Activated gamma-delta T cell (primary cell): ENCODE measurements around the gene KCNMA1.

Experiments used
- DNase-seq: peaks from one replicate; lab custom pipeline; 2025; lab: John Stamatoyannopoulos, UW

The KCNMA1 gene

DNA sequence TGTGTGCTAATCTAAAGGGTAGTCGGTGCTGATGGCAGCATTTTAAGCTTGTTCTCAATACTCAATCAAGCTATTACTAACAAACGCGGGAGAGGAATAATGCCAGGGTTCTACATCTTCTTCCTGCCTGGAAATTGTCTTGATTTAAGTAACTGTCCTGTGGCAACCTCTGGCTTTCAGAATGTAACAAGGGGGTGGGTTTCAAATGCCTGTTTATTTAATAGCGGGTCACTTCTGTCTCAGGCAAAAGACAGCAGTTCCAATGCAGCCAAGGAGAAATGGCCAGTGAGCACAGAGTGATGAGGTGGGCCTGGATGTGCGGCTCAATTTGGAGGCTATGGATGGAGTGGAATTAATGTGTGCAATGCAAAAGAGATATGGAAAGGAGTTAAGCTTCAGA is 692.4 kb downstream of the KCNMA1 start:
- DNase-seq = no peak

DNA sequence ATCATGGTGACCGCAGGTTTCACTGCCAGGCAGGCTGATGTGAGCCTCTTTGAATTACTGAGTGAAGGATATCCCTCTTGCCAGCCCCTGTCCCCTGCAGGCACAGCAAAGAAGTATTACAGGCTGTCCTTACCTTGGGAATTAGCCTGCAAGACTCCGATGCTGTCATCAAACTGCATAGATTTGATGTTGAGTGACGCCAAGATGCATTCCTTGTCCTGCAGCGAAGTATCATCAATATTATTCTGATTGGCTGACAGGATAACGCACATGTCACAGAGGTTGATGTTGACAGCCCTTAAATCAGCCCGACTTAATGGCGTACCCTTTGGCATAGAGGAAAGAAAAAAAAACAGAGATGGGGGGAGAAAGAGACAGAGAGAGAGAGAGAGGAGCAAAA is 693.0 kb downstream of the KCNMA1 start:
- no peak for DNase-seq

DNA sequence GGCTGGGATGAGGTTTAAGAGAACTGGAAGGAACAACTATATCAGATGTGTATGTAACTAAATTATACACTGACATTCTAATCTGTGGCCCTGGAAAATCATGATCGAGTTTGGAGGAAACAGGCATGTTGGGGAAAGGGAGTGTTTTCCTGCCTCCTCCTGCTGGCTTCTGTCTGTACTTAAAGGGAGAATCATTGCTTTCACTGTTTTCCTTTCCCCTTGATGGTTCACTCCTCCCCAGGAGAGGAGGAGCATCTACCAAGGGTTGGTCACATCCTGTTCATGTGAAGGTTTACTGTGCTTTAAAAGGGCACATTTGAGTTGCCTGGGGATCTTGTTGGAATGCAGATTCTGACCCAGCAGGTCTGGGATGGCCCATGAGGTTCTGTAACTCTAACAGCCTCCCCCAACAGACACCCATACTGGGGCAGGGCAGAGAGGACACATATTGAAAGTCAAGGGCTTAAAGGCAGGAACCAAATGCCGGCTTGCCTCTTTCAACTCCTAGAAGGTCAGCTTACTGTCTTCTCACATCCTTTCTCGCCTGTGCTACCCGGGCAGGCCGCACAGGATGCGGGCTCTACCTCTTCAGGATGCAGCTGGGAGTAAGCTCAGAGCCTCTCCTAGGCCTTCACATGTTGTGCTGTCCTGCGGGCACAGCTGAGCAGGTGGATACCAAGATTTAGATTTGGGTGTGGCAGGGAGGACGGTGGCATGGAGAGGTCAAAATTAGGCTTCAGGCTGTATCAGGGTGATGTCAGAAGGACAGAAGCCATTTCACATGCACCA is 694.8 kb downstream of the KCNMA1 start:
- no peak for DNase-seq

DNA sequence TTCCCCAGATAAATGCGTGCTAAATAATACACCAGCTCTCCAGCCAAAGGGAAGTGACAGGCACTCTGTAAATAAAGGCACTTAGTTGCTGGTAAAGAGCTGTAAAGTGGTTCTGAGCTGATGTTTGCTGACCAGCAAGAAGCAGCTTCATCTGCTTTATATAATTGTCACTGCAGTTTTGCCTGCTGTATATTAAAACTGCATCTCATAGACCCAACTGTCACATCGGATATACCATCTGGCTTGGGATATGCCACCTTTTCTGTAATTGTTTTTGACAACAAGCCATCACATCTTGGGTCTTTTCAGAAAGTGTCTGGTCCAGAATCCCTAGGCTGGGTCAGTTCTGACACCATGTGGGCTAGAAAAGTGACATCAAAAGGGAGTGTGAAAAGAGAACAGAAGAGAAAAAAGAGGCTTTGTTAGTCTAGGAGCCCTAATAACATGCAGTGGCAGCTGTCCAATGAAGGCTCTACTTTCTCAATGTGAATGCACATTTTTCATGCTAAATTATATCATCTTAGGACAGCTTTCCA is 697.6 kb downstream of the KCNMA1 start:
- DNase-seq = no peak

DNA sequence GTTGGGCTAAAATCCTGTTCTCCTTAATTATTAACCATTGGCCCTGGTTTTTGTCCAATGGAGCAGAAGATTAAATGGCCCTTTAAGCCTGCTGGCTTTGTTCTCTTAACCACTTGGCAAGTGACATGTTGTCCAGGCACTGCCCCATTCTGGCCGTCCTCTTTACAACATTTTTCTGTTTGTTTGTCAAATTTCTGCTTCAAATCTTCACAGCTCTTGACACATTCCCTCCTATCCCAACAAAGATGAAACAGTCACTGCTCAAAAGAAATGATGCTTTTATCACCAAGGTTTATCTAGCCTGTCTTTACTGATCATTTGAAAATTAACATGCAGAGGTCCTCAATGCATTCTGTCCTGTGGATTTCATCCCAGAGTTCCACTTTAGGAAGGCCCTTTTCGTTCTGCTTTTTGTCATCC is 700.4 kb downstream of the KCNMA1 start:
- no peak for DNase-seq

DNA sequence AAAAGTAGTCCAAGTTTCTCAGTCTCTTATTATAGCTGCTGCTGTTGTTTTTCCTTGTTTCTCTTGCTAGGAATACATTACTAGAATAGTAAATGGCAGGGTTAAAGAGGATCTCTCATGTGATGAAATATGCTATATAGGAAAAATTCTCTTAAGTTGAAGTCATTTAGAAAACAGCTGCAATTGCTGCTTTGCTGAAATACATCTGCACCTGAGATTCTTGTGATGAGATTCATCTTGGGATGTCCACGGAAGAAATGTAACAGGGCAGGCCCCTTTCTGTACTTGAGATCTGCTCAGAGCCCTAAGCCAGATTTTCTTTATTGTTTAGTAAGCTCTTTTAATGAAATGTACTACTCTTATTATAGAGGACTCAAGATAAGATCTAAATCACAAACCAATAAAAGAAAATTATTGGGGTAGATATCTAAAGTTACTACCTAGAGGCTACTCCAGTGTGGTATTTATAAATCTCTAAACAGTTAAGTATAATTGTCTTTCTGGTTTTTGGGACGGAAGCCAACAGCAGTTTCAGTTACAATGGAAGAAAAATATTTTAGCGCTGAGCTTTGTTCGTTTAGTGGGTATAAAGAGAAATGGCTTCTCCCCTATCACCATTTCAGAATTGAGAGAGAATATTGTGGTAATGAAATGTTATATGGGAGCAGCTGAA is 701.5 kb downstream of the KCNMA1 start:
- DNase-seq = no peak

DNA sequence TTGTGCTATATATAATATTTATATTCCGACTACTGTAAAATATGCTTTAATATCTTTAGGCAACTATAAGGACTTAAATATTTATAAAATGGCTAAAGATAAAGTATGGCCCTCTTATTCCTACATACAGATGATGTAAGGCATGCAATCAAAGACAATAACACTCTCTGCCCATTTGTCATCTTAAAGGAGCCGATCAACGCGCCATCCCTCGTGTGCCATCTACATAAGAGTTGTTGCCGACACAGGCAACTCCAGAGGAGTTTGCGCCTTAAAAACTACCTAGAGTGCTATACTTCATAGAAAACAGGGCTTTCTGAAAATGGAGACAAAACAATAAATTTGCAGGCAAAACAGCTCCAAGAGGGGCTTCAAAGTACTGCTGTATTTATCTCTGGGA is 709.0 kb downstream of the KCNMA1 start:
- no peak for DNase-seq

DNA sequence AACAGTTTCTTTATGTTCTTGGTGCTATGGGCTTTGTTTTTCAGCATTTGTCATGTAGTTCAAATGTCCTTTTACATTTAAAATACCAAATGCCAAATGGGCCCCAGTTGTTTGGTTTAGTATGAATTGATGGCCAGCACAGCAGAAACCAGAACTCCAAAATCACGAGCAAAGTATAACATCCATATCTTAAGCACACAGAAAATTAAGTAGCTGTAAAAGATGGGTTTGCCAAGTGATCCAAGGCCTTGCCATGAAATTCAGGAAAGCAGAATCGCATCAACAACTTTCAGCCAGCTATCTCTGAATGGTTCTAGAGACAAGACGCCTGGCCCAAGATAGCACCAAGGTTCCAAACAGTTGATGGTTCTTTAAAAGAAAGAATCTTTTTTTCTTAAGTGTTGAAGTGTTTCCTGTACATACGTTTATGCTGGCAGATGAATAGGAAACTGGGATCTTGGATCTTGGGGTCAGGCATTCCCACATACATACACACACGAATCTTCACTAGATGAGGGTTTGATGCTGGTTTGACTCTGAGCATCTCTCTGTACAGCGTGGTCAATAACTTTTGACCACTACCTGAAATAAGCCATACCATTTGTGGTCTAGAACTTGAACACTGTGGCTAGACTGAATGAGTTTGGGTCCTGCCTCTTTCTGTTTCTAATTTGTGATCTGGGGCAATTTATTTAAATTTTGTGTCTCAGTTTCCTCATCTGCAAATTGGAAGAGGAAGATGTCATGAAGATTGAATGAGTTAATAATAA is 711.8 kb downstream of the KCNMA1 start:
- no peak for DNase-seq

DNA sequence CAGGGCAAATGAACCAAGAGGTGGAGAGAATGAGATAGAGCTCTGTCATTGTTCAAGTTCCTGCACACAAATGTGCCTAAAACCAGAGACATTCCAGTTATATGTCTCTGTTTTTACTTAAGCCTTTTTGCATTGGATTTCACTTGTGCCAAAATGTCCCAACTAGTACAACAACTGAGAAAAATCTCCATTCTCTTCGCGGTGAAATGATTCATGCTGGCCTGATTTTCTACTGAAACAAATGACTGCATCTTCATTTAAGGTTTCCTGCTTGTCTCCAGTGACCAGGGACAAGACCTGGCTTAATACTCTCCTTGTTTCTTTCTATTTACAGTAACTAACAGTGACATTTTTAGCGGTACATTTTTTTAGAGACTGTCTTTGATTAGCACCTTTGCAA is 714.9 kb downstream of the KCNMA1 start:
- DNase-seq = no peak

DNA sequence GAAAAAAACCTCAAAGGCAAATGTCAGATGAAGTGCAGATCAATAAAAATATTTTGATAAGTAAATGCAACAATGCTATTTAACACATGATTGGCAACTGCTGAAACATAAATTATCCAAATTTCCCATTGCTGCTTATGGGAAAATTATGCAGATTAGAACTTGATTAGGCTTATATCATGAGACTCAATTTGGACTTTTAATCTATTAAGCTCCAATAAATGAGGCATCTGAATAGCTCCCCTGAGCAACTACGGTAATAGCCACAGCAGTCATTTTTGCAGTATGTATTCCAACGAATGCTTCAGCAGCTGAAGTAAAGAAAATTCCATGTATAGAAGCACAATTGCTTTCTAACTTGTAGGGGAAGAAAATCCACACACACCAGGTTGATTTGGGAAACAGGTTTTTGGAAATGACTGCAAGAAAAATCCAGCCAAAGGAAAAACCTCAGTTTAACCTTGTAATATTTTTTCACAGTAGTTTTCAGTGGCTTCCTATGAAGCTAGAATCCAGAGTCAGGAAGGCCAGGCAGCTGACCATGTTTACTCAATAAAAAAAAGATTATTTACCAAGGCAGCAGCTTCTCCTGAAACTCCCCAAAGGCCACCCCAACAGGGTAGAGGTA is 716.1 kb downstream of the KCNMA1 start:
- DNase-seq = no peak

DNA sequence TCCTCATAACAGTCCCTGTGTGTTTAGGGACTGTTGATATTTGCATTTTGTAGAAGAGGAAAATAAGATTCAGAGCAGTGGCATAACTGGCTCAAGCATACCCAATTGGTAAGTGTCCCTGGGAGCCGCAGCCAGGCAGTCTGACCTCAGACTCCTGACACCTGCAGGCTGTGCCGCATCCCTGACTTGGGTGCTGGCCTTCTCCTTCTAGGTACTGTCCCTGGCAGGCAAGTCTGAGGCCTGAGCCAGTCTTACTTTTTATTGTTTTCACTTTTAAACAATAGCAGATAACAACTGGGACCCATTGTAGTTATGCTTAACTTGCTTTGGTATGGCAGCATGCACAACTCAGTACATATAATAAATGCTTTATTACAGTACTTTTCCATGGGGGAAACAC is 717.0 kb downstream of the KCNMA1 start:
- DNase-seq = no peak

DNA sequence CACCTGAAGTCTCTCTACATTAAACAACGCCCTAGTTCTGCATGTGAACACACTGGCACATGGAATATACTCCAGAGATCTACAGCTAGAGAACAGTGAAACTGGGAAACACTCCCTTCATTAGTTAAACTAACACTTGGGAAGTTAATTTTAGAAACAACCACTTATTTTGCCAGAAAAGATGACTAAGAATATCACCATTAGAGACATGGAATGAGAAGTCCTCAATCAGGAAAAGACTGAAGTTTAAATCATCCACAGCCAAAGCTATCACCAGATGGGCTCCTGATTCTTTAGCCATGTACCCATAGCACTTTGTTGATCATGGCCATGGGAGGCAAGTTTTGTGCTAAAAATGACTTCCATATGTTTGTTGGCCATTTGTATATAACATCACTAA is 719.5 kb downstream of the KCNMA1 start:
- DNase-seq = no peak

DNA sequence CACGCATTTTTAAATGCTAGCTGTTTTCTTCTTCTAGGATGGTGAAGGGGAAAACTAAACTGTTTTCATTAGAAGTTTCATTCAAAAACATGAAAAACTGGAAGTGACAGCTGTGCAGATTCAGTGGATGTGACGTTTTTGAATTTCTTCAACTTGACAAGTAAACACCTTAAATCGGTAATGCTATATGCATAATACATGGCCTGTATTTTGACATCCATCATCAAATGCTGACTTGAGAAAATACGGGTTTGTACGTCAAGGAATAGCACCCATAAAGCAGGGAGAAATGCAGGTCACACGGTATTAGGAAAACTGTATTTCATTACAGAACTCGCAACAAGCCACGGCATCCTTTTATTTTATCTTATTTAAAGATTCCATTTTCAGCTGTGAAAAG is 720.5 kb downstream of the KCNMA1 start:
- no peak for DNase-seq

DNA sequence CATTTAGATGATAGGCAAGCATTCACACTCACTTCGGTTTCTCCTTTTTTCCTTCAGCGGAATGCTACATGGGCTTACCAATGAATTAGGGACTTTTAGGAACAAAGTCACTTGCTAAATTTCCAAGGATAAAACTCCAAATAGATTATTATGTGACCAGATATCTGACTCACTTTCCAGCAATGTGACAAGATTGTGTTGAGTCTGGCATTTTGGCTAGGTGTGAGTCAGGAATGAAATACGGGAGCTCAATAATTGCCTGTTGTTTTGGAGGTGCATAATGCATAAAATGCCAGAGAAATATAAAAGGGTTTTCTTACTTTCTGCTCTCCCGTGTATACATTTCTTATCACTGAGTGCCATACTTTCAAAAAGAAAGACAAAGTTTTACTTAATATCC is 721.1 kb downstream of the KCNMA1 start:
- no peak for DNase-seq

DNA sequence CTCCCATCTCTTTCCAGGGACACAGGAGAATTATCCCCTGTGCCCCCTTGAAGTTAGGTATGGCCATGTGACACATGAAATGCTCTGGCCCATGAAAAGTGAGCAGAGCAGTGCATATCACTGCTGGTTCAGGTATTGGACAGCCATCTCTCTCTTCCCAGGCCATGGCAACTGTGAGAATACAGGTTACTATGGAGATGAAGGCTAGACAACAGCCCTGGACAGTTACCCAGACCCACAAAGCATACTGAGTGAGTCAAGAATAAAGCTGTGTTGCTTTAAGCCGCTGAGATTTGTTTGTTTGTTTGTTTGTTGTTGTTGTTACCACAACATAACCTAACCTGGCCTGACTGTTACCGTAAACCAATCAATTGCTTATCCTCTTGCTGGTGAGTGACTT is 722.3 kb downstream of the KCNMA1 start:
- DNase-seq = no peak

DNA sequence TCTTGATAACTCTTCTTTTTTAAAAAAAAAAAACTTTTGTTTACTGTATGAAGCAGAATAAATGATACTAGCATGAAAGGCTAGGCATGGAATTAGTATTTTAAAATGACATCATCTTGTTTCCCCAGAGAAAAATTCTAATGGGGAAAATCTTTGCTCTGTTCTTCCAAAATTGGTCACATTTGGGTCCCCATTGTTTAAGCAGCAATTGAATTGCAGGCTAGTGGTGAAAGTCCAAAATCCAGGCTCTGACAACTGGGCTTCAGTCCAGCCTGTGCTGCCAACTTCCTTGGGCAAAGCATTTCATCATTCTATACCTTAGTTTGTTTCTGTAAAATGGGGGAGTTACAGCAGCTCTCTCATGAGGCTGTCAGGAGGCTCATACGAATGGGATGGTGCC is 726.4 kb downstream of the KCNMA1 start:
- DNase-seq = no peak

DNA sequence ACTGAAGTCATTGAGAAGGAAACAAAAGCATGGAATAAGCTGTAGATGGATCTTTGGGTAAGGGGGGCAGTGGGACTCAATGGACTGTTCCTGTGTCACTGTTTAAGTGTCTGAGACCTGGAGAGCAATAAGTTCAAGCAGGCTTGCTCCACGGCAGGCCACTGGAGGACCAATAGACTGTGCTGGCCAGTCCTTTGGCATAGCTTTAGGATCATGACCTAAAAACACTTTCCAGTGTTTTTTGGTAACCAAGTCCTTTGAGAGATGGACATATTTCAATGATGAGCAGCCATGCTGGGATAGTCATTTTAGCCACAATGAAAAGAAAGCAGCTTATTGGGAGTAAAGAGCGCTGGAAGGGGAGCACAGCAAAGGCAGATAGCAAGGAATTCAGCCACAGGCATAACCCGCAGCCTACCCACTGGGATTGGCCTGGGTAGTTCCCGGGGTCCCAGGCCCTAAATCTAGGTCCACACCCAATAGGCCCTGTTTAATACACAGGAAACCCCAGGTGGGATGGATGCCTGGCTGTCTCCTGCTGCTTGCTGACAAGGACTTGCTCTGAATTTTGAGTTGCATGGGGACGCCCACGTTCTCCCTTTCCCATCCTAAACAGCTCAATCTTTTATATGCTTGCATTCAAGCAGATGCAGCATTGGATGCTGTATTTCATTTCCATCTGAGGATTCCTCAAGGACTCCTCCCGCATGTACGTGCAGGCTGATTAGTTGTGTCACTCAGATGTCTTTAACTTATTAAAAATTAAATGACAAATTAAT is 727.2 kb downstream of the KCNMA1 start:
- no peak for DNase-seq

DNA sequence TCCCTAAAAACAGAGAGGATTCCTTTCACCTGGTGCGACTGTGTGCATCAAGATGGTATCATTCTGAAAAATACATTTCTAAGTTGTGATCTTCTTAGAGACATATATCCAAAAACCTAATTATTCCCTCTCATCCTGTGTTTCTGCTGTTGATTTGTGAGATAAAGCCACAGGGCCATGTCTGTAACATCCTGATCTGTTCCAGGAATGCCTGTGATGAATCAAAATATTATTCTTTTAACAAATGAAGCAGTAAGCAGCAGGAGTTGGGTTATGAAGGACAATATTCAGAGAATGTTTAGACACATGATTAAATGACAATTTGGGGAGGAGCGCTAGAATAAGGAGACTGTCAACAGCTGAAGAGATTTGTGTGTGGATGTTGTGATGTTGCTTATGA is 731.4 kb downstream of the KCNMA1 start:
- DNase-seq = no peak

DNA sequence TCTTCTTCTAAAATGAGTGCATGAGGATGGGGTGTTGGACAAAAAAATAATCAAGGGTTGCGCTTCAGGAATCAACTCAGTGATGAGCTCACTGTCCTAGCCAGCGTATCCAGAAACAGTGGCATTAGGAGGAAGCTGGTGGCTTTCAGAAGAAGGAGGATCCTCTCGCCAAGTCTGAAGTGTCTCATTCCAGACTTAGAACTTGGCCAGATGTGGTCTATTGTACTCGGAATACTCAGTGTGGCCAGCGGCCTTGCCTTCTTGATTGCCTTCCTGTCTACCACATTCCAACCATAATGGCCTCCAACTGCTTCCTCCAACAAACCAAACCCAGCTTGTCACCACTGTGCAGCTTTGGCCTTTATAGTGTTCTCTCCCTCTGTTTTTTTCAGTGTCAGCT is 732.4 kb downstream of the KCNMA1 start:
- DNase-seq = no peak

DNA sequence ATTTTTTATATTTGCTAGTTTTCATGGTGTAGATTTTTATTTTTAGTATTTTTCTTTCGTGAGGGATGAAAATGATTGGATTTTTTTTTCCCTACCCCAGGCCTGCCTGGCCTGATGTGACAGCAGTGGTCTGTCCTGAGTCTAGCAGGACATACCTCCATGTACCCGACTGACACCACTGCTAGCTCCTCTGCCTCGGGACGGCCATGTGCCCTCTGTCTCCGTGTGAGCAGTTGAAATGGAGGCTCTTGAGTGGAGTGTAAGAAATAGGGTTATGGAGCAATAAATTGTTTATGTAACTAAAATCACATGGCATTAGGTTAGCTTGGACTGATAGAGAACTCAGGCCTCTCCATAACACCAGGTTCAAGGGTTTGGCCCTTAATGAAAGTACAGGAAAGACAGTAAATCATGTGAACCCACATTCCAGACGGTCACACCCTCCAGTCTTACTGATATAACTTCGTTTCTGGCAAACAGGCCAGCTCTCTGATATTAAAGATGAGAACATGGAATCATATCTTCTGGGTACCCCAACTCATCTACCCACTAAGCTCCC is 734.1 kb downstream of the KCNMA1 start:
- DNase-seq = no peak

DNA sequence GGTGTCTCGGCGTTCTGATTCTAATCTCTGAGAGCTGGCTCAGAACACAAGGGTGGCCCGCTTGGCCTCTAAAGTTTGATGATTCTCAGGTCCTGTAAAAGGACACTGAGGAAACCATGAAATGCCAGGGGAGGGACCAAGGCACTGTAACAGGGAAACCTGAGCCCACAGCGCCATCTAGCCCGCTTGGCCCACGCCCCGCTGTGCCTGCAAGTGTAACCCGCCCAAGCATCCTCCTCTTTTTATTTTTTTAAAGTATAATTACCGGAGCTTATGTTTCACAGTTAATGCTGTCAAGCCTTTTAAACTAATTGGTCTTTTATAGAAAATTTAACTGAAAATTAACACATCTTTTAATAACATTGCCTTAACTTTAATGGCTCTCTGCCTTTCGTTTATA is 734.7 kb downstream of the KCNMA1 start:
- no peak for DNase-seq
